Thyroid gland (tissue), 4 donors: ENCODE results near the gene CARD11.

Experiments
- POLR2A ChIP-seq, 2 donors: fragments of 450-650 bp; IDR thresholded peaks; one replicate each; pipeline ENCODE4 v1.6.1; 2017; ENCODE audit warnings: antibody characterized with exemption in 2 of 2, mild to moderate bottlenecking in 2 of 2, moderate library complexity in 1 of 2
- TF ChIP-seq, protein P1 (sequence below), 6 experiments: fragments of 200-600 bp in 3 of 6; fragments of 450-650 bp in 3 of 6; sonication (generic) in 3 of 6; IDR thresholded peaks; one replicate each; pipeline ENCODE4 v1.5.1; 2016 to 2019; ENCODE audit warnings: antibody characterized with exemption in 6 of 6, mild to moderate bottlenecking in 2 of 6, inconsistent platforms in 1 of 6, moderate library complexity in 1 of 6

DNA sequence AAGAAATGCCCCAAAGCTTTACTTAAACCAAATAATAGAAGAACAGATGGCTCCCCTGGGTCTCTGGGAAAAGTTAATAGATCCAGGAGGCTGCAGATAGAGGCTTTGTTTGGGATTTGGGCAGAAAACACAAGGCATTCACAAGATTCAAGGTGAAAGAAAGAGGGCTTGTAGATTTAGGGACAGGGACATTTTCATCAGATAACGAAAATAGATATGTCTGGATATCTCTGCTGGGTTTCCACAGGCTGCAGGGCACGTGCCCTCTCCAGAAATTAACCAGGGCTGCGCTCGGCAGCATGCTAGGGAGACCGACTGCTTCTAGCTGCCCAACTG, 14.9 kb downstream of the CARD11 start:
- TF ChIP-seq POLR2A (IDR thresholded peaks at IDR 0.05): no peak
- TF ChIP-seq, protein P1, sequence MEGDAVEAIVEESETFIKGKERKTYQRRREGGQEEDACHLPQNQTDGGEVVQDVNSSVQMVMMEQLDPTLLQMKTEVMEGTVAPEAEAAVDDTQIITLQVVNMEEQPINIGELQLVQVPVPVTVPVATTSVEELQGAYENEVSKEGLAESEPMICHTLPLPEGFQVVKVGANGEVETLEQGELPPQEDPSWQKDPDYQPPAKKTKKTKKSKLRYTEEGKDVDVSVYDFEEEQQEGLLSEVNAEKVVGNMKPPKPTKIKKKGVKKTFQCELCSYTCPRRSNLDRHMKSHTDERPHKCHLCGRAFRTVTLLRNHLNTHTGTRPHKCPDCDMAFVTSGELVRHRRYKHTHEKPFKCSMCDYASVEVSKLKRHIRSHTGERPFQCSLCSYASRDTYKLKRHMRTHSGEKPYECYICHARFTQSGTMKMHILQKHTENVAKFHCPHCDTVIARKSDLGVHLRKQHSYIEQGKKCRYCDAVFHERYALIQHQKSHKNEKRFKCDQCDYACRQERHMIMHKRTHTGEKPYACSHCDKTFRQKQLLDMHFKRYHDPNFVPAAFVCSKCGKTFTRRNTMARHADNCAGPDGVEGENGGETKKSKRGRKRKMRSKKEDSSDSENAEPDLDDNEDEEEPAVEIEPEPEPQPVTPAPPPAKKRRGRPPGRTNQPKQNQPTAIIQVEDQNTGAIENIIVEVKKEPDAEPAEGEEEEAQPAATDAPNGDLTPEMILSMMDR (IDR thresholded peaks at IDR 0.05): no peak
